GM12878 (cell line): ENCODE measurements around the gene COQ5. TPM values are rescaled to one million over a fixed set of nuclear protein-coding genes. Genes with fewer than 3 reads are reported as not detected.

ENCODE experiments used
- BHLHE40 ChIP-seq, 2 experiments: fragments of 450-650 bp in 1 of 2; IDR thresholded peaks; 2 replicates each; pipeline ENCODE4 v1.6.1; 2011 to 2017; ENCODE audit warnings: low read depth in 2 of 2, borderline replicate concordance in 1 of 2, improper control_type of control experiment in 1 of 2, low read length in 1 of 2, mild to moderate bottlenecking in 1 of 2
- CBFB ChIP-seq: IDR thresholded peaks from 2 replicates; pipeline ENCODE4 v1.6.1; 2016; ENCODE audit warnings: antibody characterized with exemption, low read depth
- CBX3 ChIP-seq: fragments of 200-600 bp; sonication (generic); IDR thresholded peaks from 2 replicates; pipeline ENCODE4 v1.6.1; 2016; ENCODE audit warnings: low read depth, borderline replicate concordance
- CEBPZ ChIP-seq: fragments of 150-350 bp; IDR thresholded peaks from 2 replicates; pipeline ENCODE4 v1.6.1; 2016; ENCODE audit warnings: low read depth, low read length
- E4F1 ChIP-seq: fragments of 450-650 bp; IDR thresholded peaks from 2 replicates; pipeline ENCODE4 v1.6.1; 2018; ENCODE audit warnings: borderline replicate concordance, mild to moderate bottlenecking; ENCODE audit not compliant: partially characterized antibody
- EP300 ChIP-seq, 2 experiments: fragments of 150-350 bp in 1 of 2; IDR thresholded peaks; 2 replicates each; pipeline ENCODE4 v1.6.1; 2011 to 2012; ENCODE audit warnings: low read depth in 2 of 2, low read length in 2 of 2, borderline replicate concordance in 1 of 2, improper control_type of control experiment in 1 of 2, inconsistent platforms in 1 of 2; ENCODE audit not compliant: control insufficient read depth in 1 of 2
- EZH2 ChIP-seq: IDR thresholded peaks from 2 replicates; pipeline ENCODE4 v1.6.1; 2012; ENCODE audit warnings: low read depth, mild to moderate bottlenecking, control low read depth, inconsistent platforms, low read length, borderline replicate concordance; ENCODE audit not compliant: control insufficient read depth
- IKZF1 ChIP-seq: fragments of 450-650 bp; conservative IDR thresholded peaks from 2 replicates; pipeline ENCODE4 v1.6.1; 2017; ENCODE audit warnings: antibody characterized with exemption, mild to moderate bottlenecking
- IRF3 ChIP-seq: fragments of 450-650 bp; IDR thresholded peaks from 2 replicates; pipeline ENCODE4 v1.6.1; 2014; ENCODE audit warnings: mild to moderate bottlenecking
- NKRF ChIP-seq: fragments of 450-650 bp; conservative IDR thresholded peaks from 2 replicates; pipeline ENCODE4 v1.6.1; 2017; ENCODE audit warnings: mild to moderate bottlenecking, moderate library complexity
- RUNX3 ChIP-seq: IDR thresholded peaks from 2 replicates; pipeline ENCODE4 v1.6.1; 2012; ENCODE audit warnings: low read length, inconsistent platforms
- SMARCA5 ChIP-seq: fragments of 450-650 bp; IDR thresholded peaks from 2 replicates; pipeline ENCODE4 v1.6.1; 2017; ENCODE audit warnings: mild to moderate bottlenecking
- SREBF2 ChIP-seq: IDR thresholded peaks from 2 replicates; pipeline ENCODE4 v1.6.1; 2012; ENCODE audit warnings: mild to moderate bottlenecking, low read length
- ZBTB40 ChIP-seq: fragments of 450-650 bp; IDR thresholded peaks from 2 replicates; pipeline ENCODE4 v1.6.1; 2016; ENCODE audit warnings: mild to moderate bottlenecking, moderate library complexity, borderline replicate concordance
- ZNF24 ChIP-seq: fragments of 450-650 bp; IDR thresholded peaks from 2 replicates; pipeline ENCODE4 v1.6.1; 2017; ENCODE audit warnings: antibody characterized with exemption, mild to moderate bottlenecking
- ZZZ3 ChIP-seq: IDR thresholded peaks from 2 replicates; pipeline ENCODE4 v1.6.1; 2011; ENCODE audit warnings: low read depth; ENCODE audit not compliant: control insufficient read depth, insufficient read length
- polyA plus RNA-seq, 11 experiments: library from polyadenylated mRNA; depleted of rRNA in 4 of 11; unstranded in 6 of 11; stranded (reverse) in 5 of 11; fragments of >200 nt; fragmentation: Nextera tagmentation in 4 of 11; fragmentation: Illumina TruSeq in 1 of 11; extraction: Ambion mirVana in 4 of 11; extraction: Trizol in 1 of 11; gene quantifications; 1 replicate in 1 of 11; 2 replicates in 10 of 11; pipeline versions ENCODE4 v1.2.1 to v1.2.3, GENCODE V29; 2011 to 2016; ENCODE audit warnings: inconsistent platforms in 2 of 11, missing spikeins in 2 of 11, low read depth in 1 of 11
- total RNA-seq, 4 experiments: library from RNA; depleted of rRNA in 3 of 4; stranded (reverse); fragments of >200 nt in 3 of 4; fragmentation: Illumina TruSeq in 1 of 4; extraction: Trizol in 1 of 4; gene quantifications; 2 replicates each; pipeline versions ENCODE4 v1.2.1 to v1.2.3, GENCODE V29; 2013 to 2021

The COQ5 gene
- total and polyA plus RNA-seq, 10 of the 15 experiments (the other 5 are each of a cell fraction or from before 2014, with no cell fraction given), result 24.8 to 69.3 (median 37.8) TPM

GRCh38 chr12:120534203-120534702 lies 5.3 kb upstream of the COQ5 start, which contains the start of gene RNF10 (continued):
- TF ChIP-seq E4F1, result peak; percentile 56
- TF ChIP-seq IRF3, result no peak
- 0 out of 2 replicates have a peak, but pooled peaks have one; percentile 50 for TF ChIP-seq ZNF24
- TF ChIP-seq RUNX3, result peak; percentile 75
- peak; percentile 63 for TF ChIP-seq SMARCA5
- no peak; the same call in 1 of the 2 replicates for TF ChIP-seq ZBTB40
- TF ChIP-seq SREBF2, result no peak
- TF ChIP-seq EP300 (IDR thresholded peaks at IDR 0.05; ENCODE audit: borderline replicate concordance in 1 of 2, control insufficient read depth in 1 of 2, low read depth in 2 of 2, low read length in 2 of 2), result no peak
- TF ChIP-seq CBX3, result no peak
- no peak for TF ChIP-seq CEBPZ
- no peak for TF ChIP-seq EZH2
- 0 out of 4 replicates have a peak, but pooled peaks of 1 of the 2 experiments have one; percentile 26 for TF ChIP-seq BHLHE40 (IDR thresholded peaks at IDR 0.05; ENCODE audit: borderline replicate concordance in 1 of 2, low read depth in 2 of 2, low read length in 1 of 2)
- peak; percentile 51; the same call in 1 of the 2 replicates for TF ChIP-seq IKZF1
- TF ChIP-seq NKRF, result peak; percentile 67
- no peak for TF ChIP-seq ZZZ3
- TF ChIP-seq CBFB, result 0 out of 2 replicates have a peak, but pooled peaks have one; percentile 46
